ENCODE data around the gene C15orf62. TPM values are rescaled to one million over a fixed set of nuclear protein-coding genes. Genes with fewer than 3 reads are reported as not detected.

C15orf62 gene
- polyA plus RNA-seq (not detected in 2 replicates), polyA minus RNA-seq (not detected in 2 replicates)

- Histone ChIP-seq H3K9me2 (ENCODE audit: insufficient read depth, low read length) (no peaks in the 10 kb centered on the region), H3K27me3 (ENCODE audit: insufficient read depth, low read depth, low read length) (peaks cover 5% of the 10 kb centered on the region), H4K20me1 (ENCODE audit: insufficient read depth) (no peaks in the 10 kb centered on the region), H3K4me2 (ENCODE audit: low read length) (no peak within 1 kb of the TSS), H3K79me2 (replicated peaks; ENCODE audit: insufficient read depth, low read length) (no peaks in the 10 kb centered on the region), H2AFZ (ENCODE audit: low read depth, low read length) (no peak within 1 kb of the TSS), H3K4me3 (ENCODE audit: low read length) (no peak within 1 kb of the TSS), H3K27ac (ENCODE audit: low read length) (no peak within 1 kb of the TSS), H3F3A (ENCODE audit: insufficient read depth, low read length, poor library complexity, severe bottlenecking) (no peaks in the 10 kb centered on the region), H3K9me3 (ENCODE audit: low read length) (no peaks in the 10 kb centered on the region), H3K9ac (ENCODE audit: low read length) (no peak within 1 kb of the TSS), H3K36me3 (ENCODE audit: insufficient read depth, low read length) (no peaks in the 10 kb centered on the region)
- TF ChIP-seq CTCF (IDR thresholded peaks at IDR 0.05; ENCODE audit: poor library complexity, severe bottlenecking): no peak
- TF ChIP-seq EZH2 (IDR thresholded peaks at IDR 0.05; ENCODE audit: borderline replicate concordance, insufficient read depth, low read length, poor library complexity, severe bottlenecking): no peak
- TF ChIP-seq MXI1 (conservative IDR thresholded peaks at IDR 0.05; ENCODE audit: poor library complexity, severe bottlenecking): no peak
- no peak for TF ChIP-seq SMC3 (conservative IDR thresholded peaks at IDR 0.05; ENCODE audit: poor library complexity)
- TF ChIP-seq REST (IDR thresholded peaks at IDR 0.05; ENCODE audit: borderline replicate concordance): no peak
- TF ChIP-seq RAD21 (conservative IDR thresholded peaks at IDR 0.05): no peak
Observed at GRCh38 chr15:40769274-40770146, at the start of gene C15orf62. Gene C15orf62, plus strand, starts transcription at chr15:40769980. Its CDS starts 516 bp downstream, at chr15:40770496.

- H3K79me2 ChIP-seq (replicated peaks; ENCODE audit: insufficient read depth, low read length): no peaks in the 10 kb centered on the region
- H3F3A ChIP-seq (ENCODE audit: insufficient read depth, low read length, poor library complexity, severe bottlenecking): no peaks in the 10 kb centered on the region
- H3K4me3 ChIP-seq (ENCODE audit: low read length): no peak overlapping the region
- H3K4me2 ChIP-seq (ENCODE audit: low read length): no peak overlapping the region
- no peaks in the 10 kb centered on the region for H3K9me2 ChIP-seq (ENCODE audit: insufficient read depth, low read length)
- no peak overlapping the region for H3K9ac ChIP-seq (ENCODE audit: low read length)
- no peaks in the 10 kb centered on the region for H3K9me3 ChIP-seq (ENCODE audit: low read length)
- no peaks in the 10 kb centered on the region for H4K20me1 ChIP-seq (ENCODE audit: insufficient read depth)
- H3K27ac ChIP-seq (ENCODE audit: low read length): no peak overlapping the region
- no peak for TF ChIP-seq EZH2 (IDR thresholded peaks at IDR 0.05; ENCODE audit: borderline replicate concordance, insufficient read depth, low read length, poor library complexity, severe bottlenecking)
- no peak for TF ChIP-seq REST (IDR thresholded peaks at IDR 0.05; ENCODE audit: borderline replicate concordance)
- no peak for TF ChIP-seq MXI1 (conservative IDR thresholded peaks at IDR 0.05; ENCODE audit: poor library complexity, severe bottlenecking)
- no peak for TF ChIP-seq TAF1 (IDR thresholded peaks at IDR 0.05; ENCODE audit: low read depth)
- TF ChIP-seq RAD21 (conservative IDR thresholded peaks at IDR 0.05): no peak
- no peak for TF ChIP-seq POLR2AphosphoS5 (IDR thresholded peaks at IDR 0.05)
- TF ChIP-seq EP300 (conservative IDR thresholded peaks at IDR 0.05; ENCODE audit: poor library complexity, severe bottlenecking): no peak
- TF ChIP-seq CTCF (IDR thresholded peaks at IDR 0.05; ENCODE audit: poor library complexity, severe bottlenecking): no peak
- TF ChIP-seq SMC3 (conservative IDR thresholded peaks at IDR 0.05; ENCODE audit: poor library complexity): no peak
- H3K36me3 ChIP-seq (ENCODE audit: insufficient read depth, low read length): no peaks in the 10 kb centered on the region
- no peak overlapping the region for H2AFZ ChIP-seq (ENCODE audit: low read depth, low read length)
- H3K27me3 ChIP-seq (ENCODE audit: insufficient read depth, low read depth, low read length): no peaks in the 10 kb centered on the region
Observed at GRCh38 chr15:40721701-40722100, 48.1 kb upstream of the C15orf62 start.

All from neural cell (in vitro differentiated cells).